Nephron (organoid): Measurements from ENCODE around the gene PRR29.

ENCODE experiments used
- H3K27ac Mint-ChIP-seq, 3 experiments: 2 replicates each; pipeline ENCODE4 v1.8.0; 2020; ENCODE audit warnings: mixed read lengths in 3 of 3, mild to moderate bottlenecking in 2 of 3, moderate library complexity in 1 of 3
- H3K27me3 Mint-ChIP-seq: 2 replicates; pipeline ENCODE4 v1.8.0; 2021; ENCODE audit warnings: low read depth, mild to moderate bottlenecking, moderate library complexity, mixed read lengths
- H3K36me3 Mint-ChIP-seq: 2 replicates; pipeline ENCODE4 v1.8.0; 2020; ENCODE audit warnings: low read depth, mixed read lengths
- H3K4me1 Mint-ChIP-seq: 2 replicates; pipeline ENCODE4 v1.8.0; 2020; ENCODE audit warnings: mixed read lengths
- H3K4me3 Mint-ChIP-seq, 3 experiments: 2 replicates each; pipeline ENCODE4 v1.8.0; 2020; ENCODE audit warnings: mild to moderate bottlenecking in 3 of 3, mixed read lengths in 3 of 3, moderate library complexity in 2 of 3
- H3K9me3 Mint-ChIP-seq: 2 replicates; pipeline ENCODE4 v1.8.0; 2020; ENCODE audit warnings: mixed read lengths
- CTCF ChIP-seq, 3 experiments: fragments of 200-600 bp; sonication (generic); IDR thresholded peaks; one replicate each; pipeline ENCODE4 v1.5.0; 2021; ENCODE audit warnings: antibody characterized with exemption in 3 of 3; ENCODE audit not compliant: unreplicated experiment in 3 of 3

PRR29 gene

GRCh38 chr17:63969278-63969677 is 28.9 kb upstream of the PRR29 start:
- no peak overlapping the region for H3K27ac Mint-ChIP-seq
- TF ChIP-seq CTCF (IDR thresholded peaks at IDR 0.05; ENCODE audit: unreplicated experiment in 3 of 3) = no peak
- H3K27me3 Mint-ChIP-seq = peaks cover 6% of the 10 kb centered on the region
- H3K4me1 Mint-ChIP-seq = peaks cover 1% of the 10 kb centered on the region
- H3K36me3 Mint-ChIP-seq = no peaks in the 10 kb centered on the region
- H3K9me3 Mint-ChIP-seq = no peaks in the 10 kb centered on the region
- no peak overlapping the region for H3K4me3 Mint-ChIP-seq

GRCh38 chr17:63972796-63973195 is 25.4 kb upstream of the PRR29 start, which contains the start of gene SCN4A:
SCN4A (minus strand) TSS chr17:63972918; CDS start chr17:63972841, 77 bp downstream.
- Mint-ChIP-seq H3K9me3 (no peaks in the 10 kb centered on the region), H3K27ac (no peak within 1 kb of the TSS), H3K36me3 (no peaks in the 10 kb centered on the region), H3K4me1 (peaks cover 12% of the 10 kb centered on the region), H3K4me3 (no peak within 1 kb of the TSS), H3K27me3 (peaks cover 15% of the 10 kb centered on the region)
- TF ChIP-seq CTCF (IDR thresholded peaks at IDR 0.05; ENCODE audit: unreplicated experiment in 3 of 3) = no peak

- no peak for TF ChIP-seq CTCF (IDR thresholded peaks at IDR 0.05; ENCODE audit: unreplicated experiment in 3 of 3)
- Mint-ChIP-seq H3K4me1 (peaks cover 12% of the 10 kb centered on the region), H3K4me3 (no peak overlapping the region), H3K27ac (no peak overlapping the region), H3K27me3 (peaks cover 15% of the 10 kb centered on the region), H3K36me3 (no peaks in the 10 kb centered on the region), H3K9me3 (no peaks in the 10 kb centered on the region)
Observed at GRCh38 chr17:63973247-63973646, 24.9 kb upstream of the PRR29 start.

GRCh38 chr17:63973930-63974593 is 24.1 kb upstream of the PRR29 start:
- Mint-ChIP-seq H3K27ac (no peak overlapping the region), H3K4me3 (no peak overlapping the region), H3K27me3 (peaks cover 13% of the 10 kb centered on the region), H3K36me3 (no peaks in the 10 kb centered on the region), H3K4me1 (peaks cover 12% of the 10 kb centered on the region), H3K9me3 (no peaks in the 10 kb centered on the region)
- TF ChIP-seq CTCF (IDR thresholded peaks at IDR 0.05; ENCODE audit: unreplicated experiment in 3 of 3) = no peak

- no peak for TF ChIP-seq CTCF (IDR thresholded peaks at IDR 0.05; ENCODE audit: unreplicated experiment in 3 of 3)
- Mint-ChIP-seq H3K4me1 (peaks cover 12% of the 10 kb centered on the region), H3K36me3 (no peaks in the 10 kb centered on the region), H3K27me3 (peaks cover 11% of the 10 kb centered on the region), H3K27ac (no peak overlapping the region), H3K4me3 (no peak overlapping the region), H3K9me3 (no peaks in the 10 kb centered on the region)
Observed at GRCh38 chr17:63974594-63975192, 23.5 kb upstream of the PRR29 start.
